Hematopoietic multipotent progenitor cell treated with erythropoietin and hydrocortisone succinate and interleukin-3 and kit ligand, for 17 days (in vitro differentiated cells): Measurements from ENCODE around the gene PTPRM.

Source experiments
- DNase-seq: peaks from one replicate; pipeline ENCODE4 v3.0.0-alpha.2; 2015; ENCODE audit warnings: low spot score

Gene PTPRM

GRCh38 chr18:8238507-8238906 is 671.4 kb downstream of the PTPRM start:
- DNase-seq, result no peak

GRCh38 chr18:8241731-8242130 is 674.6 kb downstream of the PTPRM start:
- DNase-seq, result no peak

- DNase-seq, result no peak
These were observed 675.1 kb downstream of the PTPRM start for GRCh38 chr18:8242151-8242696.

DNA sequence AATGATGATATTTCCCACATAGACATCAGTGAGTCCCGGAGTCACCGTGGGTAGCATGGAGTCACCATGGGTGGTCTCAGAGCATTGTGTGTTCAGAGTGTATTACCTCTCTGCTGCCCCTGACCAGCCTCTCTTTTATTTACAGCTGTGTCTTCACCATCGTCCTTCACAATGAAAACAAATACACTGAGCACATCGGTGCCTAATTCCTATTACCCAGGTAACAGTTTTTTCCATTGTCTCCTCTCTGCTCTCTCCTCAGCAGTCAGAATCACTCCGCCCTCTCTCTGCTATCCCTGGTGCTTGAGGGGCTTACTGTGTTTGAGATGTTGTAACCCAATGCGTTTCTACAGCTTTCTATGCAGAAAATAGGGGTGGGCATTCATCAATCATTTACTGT is 680.6 kb downstream of the PTPRM start:
- no peak for DNase-seq

DNA sequence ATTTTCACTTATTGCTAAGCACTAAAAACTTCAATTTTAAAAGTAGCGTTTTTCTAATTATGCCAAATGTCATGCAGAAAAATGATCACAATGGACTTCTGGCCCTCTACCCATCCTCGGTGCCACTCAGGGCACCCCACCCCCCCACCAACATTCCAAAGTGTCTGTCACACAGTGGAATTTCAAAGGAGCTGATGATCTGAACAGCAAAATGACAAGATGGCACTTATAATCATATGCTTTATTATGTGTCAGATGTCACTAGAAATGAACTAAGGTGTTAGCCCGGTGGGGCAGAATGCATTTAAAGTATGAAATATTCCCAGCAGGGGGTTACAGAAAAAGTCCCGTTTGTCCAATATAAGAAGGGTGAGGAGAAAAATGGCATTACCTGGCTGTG is 681.5 kb downstream of the PTPRM start:
- no peak for DNase-seq

DNA sequence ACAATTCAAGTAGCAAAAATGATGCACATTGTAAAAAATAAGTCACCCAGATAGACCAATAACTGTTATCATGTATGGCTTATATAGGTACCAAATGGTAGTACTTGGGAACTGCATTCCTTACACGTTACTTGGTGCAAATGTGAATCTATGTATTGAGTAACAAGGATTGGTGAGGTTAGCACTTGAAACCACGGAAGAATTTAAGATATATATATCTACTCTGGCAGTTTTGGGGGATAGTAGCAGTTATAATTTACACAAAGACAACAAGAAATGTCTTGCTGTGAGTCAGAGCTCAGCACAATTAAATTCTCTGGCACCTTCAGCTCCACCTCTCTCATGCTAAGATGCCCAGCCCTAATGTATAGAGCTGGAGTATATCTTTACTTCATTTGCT is 682.7 kb downstream of the PTPRM start:
- DNase-seq, result no peak

GRCh38 chr18:8252371-8252770 is 685.3 kb downstream of the PTPRM start:
- no peak for DNase-seq

DNA sequence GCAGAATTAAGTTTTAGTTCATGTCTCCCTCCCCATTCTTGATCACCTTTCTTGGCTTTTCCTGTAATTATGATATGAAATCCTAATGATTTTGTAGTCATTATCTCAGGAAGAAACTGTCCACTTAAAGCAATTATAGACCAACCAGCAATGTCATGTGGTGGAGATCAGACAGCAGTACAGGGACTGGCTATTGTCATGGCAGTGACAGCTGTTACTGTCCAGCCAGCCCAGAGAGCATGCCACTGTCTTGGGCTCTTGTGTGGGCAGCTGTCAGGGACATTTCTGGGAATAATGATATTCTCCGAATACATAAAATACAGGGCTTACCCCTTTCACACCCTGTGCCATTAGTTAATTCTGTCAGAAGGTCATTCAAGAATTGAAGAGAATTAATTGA is 686.8 kb downstream of the PTPRM start:
- DNase-seq, result no peak

GRCh38 chr18:8254654-8255053 is 687.5 kb downstream of the PTPRM start:
- DNase-seq, result no peak

DNA sequence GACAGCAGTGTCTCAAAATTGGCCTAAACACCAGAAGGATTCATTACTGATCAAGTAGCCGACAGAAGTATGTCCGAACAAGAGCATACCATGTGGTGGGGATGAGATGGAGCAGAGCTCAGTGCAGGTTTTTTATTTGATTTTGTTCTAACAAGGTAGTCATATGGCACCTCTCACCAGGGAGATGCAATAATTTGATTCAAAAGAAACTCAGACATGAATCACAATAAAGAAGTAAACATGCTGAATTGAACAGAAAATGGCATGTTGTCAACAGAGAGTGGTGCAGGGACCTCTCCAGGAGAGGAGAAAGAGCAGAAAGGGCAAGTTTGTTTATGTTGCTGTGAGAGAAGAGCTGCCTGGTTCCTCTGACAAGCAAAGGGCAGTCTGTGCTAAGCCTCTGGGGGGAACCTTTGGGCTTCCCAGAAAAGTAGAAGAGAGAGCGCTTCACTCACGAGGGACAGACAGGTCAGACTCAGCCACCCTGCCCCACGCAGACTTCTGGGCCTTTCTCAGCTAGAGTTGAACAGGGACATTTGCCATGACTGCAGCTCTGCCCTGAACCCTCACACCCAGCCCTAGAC is 690.8 kb downstream of the PTPRM start:
- DNase-seq, result no peak

DNA sequence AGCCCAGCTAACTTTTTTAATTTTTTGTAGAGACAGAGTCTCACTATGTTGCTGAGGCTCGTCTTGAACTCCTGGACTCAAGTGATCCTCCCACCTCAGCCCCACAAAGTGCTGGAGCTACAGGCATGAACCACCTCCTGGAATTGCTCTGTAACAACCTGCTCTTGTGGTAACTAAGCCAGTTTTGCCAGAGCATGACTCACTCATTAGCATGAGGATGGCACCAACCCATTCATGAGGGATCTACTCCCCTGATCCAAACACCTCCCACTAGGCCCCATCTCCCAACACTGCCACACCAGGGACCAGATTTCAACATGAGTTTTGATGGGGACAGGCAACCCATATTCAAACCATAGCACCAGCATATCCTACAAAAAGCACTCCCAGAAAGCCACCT is 693.2 kb downstream of the PTPRM start:
- no peak for DNase-seq

GRCh38 chr18:8260827-8261226 is 693.7 kb downstream of the PTPRM start:
- no peak for DNase-seq

DNA sequence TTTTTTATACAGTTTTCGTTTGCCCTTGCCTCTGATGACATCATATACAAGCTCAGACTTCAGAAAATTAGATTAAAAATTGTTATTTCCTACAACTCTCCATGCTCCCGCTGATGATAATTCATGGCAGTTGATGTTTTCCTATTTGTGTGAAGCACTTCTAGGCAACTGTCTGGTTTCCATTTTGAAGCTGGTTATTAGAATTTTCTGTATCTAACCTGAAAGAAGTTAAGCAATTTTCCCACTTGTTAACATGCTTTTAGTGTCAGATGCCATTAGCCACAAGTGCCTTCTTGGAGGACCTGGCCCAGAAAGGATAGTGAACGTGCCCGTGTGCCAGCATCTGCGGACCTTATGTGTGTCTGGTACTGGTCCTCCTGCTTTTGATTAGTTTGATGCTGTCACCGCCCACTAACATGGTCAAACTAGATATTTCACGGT is 694.6 kb downstream of the PTPRM start:
- DNase-seq, result no peak

- DNase-seq, result no peak
These were observed 695.1 kb downstream of the PTPRM start for GRCh38 chr18:8262221-8262620.

DNA sequence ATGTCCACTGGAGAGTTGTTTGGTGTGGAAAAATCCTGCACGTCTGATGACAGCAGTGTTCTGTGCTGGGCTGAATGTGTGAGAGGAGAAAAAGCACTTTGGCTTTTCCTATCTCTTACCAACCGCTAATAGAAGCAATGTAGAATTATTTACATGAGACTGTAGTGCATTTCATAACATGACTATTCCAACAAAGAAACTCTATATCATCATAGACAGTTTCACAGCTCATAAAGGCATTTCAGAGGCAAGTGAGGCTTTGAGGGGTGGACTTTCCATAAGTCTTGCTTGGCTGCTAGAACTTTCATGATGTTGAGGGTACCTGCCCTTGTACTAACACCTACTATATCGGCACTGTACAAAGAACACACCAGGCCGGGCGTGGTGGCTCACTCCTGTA is 697.0 kb downstream of the PTPRM start:
- no peak for DNase-seq

DNA sequence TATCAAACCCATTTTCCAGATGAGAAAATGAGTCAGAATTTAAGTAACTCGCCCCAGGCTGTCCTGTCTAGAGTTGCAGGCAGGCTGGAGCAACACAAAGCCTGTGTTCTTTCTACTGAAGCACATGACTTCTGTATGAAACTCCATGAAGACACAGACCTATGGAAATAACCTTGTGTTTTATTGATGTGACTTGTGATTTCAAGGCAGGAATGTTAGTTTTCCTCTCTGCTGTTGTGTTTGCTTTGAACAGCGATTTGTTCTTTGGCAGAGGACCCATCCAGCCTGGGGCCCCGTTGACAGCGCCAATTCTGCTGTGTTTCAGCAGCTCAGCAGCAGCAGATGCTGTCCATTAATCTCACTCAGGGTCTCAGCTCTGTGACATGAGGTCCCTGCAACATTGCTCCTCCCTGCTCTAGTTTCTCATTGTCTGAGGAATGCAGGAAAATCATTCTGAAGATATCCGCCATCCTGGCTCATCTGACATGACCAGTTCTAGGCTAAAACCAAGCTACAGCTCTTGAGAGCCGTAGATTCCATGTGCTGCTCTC is 697.8 kb downstream of the PTPRM start:
- no peak for DNase-seq

- DNase-seq, result no peak
These were observed 705.1 kb downstream of the PTPRM start for GRCh38 chr18:8272254-8272653.

GRCh38 chr18:8274370-8274769 is 707.3 kb downstream of the PTPRM start:
- no peak for DNase-seq

DNA sequence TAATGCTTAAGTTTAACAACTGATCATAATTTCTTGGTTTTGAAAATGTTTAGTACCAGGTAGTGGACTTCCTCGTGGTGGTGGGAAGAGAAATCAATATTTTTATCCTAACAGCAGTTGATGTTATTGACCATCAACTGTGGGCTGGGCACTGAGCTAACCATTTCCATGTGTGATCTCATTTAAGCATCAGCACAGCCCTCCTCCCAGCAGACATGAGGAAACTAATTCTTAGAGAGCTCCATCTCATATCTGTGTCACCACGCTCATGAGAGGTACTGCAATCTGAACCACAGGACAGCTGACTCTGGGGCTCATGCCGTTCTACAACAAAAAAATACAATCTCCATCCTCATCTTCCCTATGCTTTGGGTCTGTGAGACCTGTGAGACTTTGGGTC is 709.3 kb downstream of the PTPRM start:
- no peak for DNase-seq

GRCh38 chr18:8277270-8277669 is 710.2 kb downstream of the PTPRM start:
- DNase-seq, result no peak

GRCh38 chr18:8279346-8279745 is 712.2 kb downstream of the PTPRM start:
- no peak for DNase-seq

- no peak for DNase-seq
These were observed 712.7 kb downstream of the PTPRM start for GRCh38 chr18:8279781-8280330.

- DNase-seq, result no peak
These were observed 716.9 kb downstream of the PTPRM start for GRCh38 chr18:8283891-8284585.
